GM21529 (cell line): ENCODE measurements around the gene KRT4.

Experiments
- ATAC-seq: cut with Tn5 transposase; IDR thresholded peaks from one replicate; pipeline ENCODE4 v1.9.1; 2021; ENCODE audit not compliant: unreplicated experiment

The KRT4 gene

DNA sequence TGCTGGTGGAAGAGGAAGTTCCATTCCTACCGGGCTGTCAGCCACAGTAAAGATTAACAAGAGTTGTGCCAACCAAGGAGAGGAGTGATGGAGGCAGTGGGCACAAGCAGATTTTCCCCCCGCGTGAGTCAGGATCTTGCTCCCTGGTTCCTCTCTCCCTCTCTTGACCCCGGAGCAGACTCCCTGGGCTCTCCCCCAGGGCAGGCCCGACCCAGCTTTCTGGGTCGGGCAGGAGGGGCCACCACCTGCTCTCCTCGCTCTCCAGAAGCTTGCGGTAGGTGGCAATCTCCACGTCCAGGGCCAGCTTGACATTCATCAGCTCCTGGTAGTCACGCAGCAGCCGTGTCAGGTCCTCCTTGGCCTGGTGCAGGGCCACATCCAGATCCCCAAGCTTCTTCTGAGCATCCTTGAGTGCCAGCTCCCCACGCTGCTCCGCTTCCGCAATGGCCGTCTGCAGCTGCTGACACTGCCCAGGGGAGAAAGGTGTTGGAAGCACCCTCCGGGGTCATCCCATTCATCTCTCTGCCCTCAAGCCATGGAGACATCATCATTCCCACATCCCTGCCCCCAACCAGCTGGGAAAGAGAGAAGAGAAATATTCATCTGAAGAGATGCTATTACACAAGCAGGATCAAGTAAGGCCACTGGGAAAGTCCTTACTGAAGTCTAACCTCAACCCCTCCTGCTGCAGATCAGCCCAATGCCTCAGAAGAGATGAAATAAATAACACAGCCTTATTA lies 9.0 kb upstream of the KRT4 start:
- ATAC-seq, result no peak

DNA sequence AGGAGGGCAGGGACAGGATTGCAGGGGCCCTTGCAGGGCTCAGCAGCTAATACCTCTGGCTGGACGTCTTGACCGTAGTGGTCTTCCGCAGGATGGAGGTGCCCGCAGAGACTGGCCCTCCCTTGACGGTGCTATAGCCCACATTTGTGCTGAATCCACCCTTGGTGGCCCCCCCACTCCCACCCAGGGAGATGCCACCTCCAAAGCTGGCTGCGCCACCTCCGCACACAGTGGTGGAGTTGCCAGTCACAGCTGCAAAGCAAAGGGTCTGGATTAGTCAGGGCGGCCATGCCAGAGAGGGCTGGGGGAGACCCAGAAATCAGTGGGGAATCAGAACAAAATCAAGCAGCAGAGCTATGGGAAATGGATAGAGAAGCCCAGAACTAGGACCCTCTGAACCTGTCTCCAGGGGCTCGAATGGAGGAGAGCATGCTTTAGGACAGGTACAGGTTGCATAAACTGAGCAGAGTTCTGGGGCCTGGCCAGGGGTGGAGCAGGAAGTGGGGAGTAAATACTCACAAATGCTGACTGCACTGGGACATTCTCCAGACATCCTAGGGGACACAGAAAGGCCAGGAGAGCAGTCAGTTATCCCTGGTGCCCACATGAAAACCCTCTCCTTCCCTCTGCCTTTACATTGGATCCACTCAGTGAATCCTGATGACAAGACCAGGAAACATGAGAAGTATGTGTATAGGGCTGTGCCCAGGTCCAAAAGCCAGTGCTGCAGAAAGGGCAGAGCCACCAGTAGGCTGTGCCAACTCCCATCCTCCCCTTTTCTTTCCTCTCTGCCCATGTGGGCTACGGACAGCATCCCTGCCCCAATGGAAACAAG lies 8.1 kb upstream of the KRT4 start:
- no peak for ATAC-seq

DNA sequence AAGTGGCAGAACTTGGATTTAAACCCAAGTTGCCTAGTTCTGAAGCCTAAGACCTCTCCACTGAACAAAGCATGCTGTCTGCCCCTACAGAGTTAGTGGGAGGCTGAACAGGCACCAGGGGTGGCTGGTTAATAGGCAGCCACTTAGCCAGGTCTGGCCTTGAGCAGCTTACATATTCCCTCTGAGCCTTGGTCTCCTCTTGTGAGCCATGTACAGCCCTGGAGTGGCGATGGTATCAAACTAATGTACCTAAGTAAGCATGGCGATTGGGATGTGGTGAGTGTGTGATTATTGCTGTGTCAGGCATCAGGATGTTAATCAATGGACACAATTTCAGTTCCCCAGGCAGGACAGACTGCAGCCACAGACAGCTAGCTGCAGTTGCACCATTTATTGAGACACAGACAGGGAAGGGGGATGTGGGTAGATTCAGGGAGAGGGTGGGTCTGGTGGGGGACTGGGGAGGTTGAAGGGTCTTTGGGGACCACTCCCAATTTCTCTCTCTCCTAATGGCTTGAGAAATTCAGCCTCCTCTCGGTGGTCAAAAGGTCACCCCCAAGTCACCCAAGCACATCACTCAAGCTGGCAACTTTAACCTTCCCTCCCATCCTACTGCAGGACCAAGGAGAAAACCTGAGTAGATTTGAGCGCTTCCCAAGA lies 7.3 kb upstream of the KRT4 start:
- no peak for ATAC-seq

DNA sequence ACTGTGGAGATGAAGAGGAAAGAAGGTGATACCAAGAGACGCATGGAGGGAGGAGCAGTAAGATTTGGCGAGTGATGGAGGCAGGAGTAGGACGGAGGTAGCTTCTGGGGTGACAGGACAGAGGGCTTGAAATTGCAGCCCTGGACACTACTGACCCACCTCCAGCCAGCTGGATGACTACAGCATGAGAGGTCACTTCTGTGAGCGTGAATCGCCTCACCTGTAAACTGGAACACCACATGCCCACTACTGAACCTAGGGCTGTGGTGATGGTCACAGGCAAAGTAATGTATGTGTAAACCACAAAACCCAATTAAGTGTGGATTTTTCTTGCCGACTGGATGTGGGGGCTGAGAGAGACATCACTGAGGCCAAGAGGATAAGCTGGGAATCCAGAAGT lies 6.6 kb upstream of the KRT4 start:
- no peak for ATAC-seq

DNA sequence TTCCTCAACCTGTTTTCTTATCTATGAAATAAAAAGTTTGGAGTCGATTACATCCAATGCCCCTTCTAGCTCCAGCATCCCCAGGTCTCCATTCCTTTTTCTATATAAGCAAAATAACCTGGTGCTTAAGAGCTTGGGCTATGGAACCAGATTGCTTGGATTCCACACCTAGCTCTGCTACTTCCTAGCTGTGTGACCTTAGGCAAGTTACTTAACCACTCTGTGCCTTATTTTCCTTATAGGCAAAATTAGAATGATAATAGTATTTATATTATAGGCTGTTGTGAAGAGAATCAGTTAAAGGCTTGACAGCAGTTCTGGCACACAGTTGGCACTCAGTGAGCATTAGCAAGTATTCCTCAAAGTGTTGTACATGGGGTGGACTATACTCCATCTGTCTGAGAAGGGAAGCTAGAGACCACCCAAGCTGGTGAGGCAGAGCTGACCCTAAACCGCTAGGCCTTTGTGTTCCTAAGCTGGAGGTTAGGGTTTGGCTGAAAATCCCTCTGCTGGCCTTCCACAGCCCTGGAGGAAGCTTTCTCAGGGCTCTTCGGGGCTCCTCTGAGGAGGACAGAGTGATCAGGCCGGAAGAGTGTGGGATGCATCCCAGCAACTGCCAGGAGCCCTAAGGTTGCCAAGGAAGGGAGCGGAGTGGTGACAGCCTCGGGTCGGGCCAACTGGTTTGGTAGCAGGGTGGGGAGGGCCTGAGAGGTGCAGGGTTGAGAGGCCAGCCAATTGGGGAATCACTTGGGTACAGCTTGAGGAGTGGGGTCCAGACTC lies 6.0 kb upstream of the KRT4 start:
- no peak for ATAC-seq

- ATAC-seq, result no peak
These were observed 5.0 kb upstream of the KRT4 start for GRCh38 chr12:52818887-52819420.

GRCh38 chr12:52818388-52818787 lies 4.5 kb upstream of the KRT4 start:
- ATAC-seq, result no peak

DNA sequence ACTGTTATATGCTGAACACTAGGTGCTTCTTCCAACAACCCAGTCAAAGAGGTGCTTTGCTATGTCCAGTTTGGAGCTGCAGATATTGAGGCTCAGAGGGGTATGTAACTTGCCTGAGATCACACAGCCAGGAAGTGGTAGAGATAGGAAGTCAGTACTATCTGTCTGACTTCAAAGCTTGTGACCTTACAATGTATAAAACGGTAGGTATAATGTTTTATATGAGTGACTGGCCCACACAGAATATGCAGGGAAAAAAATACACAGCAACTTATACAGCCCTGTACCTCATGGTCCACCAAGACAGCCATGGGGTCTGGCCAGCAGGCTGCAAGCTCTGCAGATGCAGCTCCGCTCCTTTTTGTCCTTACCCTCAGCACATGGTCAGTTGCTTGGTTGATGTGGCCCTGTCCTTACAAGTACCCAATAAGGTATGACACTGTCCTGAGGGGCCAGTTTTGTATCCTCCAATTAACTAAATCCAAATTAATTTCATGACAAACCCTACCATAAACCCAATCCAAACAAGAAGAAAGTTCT lies 3.9 kb upstream of the KRT4 start:
- no peak for ATAC-seq

DNA sequence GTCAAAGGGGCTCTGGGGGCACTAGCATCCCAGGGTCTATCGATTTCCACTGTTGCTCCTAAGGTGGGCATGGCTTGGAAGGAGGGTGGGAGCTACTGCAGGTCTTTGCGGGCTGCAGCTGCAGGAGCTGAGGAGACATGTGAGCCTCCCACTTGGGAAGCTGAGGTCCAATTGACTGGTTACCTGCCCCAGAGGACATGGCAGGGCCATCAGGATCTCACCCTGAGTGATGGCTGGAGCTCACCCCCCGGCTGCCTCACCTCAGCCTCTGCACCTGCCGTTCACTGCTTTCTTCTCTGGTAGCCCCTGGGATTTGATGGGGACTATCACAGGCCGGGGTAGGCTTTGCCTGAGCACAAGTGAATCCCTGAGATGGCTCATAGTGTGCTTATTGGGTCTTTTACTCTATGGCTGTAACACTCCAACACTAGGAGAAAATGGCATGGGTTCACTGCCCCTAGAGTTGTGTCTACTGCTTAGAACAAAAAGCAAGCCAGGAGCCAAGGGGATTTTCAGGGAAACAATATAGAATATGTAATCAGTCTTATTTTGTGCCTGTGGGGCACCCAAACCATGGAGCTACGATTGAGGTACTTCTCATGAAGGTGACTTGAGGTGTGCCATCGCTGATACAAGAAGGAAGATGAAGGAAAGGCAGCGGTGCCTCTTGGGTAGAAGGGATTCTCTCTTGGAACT lies 3.2 kb upstream of the KRT4 start:
- ATAC-seq, result no peak

GRCh38 chr12:52815676-52816588 lies 2.0 kb upstream of the KRT4 start:
- no peak for ATAC-seq

- no peak for ATAC-seq
These were observed 1.2 kb upstream of the KRT4 start for GRCh38 chr12:52815161-52815560.

GRCh38 chr12:52814710-52815155 lies 817 bp upstream of the KRT4 start:
- ATAC-seq, result no peak

DNA sequence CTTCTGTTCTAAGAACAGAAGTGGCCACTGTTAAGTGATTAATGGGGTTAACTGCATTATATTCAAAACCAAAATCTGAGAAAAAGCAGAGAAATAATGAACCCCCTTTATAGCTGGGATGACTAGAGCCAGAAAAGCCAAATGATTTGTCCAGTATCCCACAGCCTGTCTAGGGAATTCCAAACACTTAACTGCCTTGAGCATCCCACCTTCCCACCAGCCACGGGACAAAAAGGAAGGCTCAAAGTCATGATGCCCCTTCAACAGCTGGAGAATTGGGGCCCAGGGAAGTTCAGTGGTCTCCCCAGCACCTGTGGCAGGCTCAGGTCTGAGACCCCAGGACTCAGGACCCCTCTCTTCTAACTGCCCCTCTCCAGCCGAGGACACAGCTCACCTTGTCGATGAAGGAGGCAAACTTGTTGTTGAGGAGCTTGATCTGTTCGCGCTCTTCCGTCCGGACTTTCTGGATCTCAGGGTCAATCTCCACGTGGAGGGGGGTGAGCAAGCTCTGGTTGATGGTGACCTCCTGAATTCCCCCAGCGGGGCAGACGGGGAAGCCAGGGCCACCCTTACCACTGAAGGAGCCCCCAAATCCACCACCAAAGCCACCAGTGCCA lies 605 bp downstream of the KRT4 start:
- ATAC-seq, result no peak

DNA sequence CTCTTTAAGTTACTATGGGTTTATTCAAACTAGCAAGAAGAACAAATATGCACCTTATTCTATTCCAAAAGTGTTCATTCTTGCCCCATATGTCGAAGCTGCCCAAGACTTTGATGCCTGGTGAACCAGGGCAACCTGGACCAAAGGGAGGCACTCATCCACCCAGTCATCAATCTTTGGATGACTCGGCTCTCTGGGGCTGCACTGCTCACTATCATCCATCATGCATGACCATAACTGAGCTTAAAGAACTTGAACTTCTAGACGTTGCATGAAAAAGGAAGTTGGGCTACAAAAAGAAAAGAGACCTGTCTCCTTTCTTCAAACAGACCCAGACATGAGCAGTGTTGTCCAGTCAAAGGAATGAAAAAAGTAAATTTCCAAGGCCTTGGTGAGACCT lies 1.2 kb downstream of the KRT4 start:
- ATAC-seq, result no peak

DNA sequence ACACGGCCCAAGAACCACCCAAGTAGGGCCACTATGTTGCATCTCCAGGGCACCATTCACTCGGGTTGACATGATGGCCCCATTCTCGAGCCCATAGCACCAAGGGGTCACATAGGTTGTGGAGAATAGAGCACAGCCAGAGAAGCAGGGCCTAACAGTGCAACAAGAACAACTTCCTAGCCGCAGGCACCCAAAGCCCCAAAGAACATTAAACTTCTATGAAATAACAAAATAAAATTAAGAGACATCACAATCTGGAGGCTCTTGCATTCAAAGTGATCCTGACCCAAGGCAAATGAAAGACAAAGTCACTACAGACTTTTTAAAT lies 1.9 kb downstream of the KRT4 start:
- no peak for ATAC-seq

- ATAC-seq, result no peak
These were observed 2.5 kb downstream of the KRT4 start for GRCh38 chr12:52811191-52812072.

DNA sequence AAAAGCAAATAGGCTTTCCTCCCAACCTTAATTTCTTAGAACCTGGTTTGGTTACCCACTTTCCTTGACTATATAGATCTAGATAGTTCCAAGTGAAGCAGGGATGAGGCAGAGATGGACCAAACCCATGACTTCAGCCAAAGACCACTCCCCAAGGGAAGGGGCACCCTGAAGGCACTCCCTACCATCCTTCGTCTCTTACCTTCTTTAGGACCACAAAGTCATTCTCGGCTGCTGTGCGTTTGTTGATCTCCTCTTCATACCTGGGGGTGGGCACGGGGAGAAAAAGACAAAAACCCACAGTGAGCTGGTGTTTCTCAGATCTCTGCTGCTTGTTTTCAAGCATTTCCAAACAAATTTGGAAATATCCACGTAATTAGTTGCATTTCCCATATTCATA lies 3.4 kb downstream of the KRT4 start:
- ATAC-seq, result no peak

GRCh38 chr12:52809166-52809565 lies 4.8 kb downstream of the KRT4 start:
- no peak for ATAC-seq
